Neuron (in vitro differentiated cells): ENCODE results near the gene SLC18A3.

Experiments used
- H2AFZ ChIP-seq: one replicate; pipeline ENCODE4 v1.6.1; 2013; ENCODE audit warnings: low read depth, mild to moderate bottlenecking, inconsistent platforms, low read length, moderate library complexity
- H3K27me3 ChIP-seq: one replicate; pipeline ENCODE4 v1.6.1; 2013; ENCODE audit warnings: low read length; ENCODE audit not compliant: insufficient read depth
- H3K36me3 ChIP-seq: one replicate; pipeline ENCODE4 v1.6.1; 2013; ENCODE audit warnings: low read length; ENCODE audit not compliant: insufficient read depth
- H3K4me1 ChIP-seq: one replicate; pipeline ENCODE4 v1.6.1; 2013; ENCODE audit warnings: low read length; ENCODE audit not compliant: insufficient read depth
- H3K4me3 ChIP-seq: 2 replicates; pipeline ENCODE4 v1.5.1; 2013; ENCODE audit warnings: mild to moderate bottlenecking, low read length, moderate library complexity
- H3K9me3 ChIP-seq: one replicate; pipeline ENCODE4 v1.6.1; 2013; ENCODE audit warnings: low read length

SLC18A3 gene

GRCh38 chr10:49610114-49610457, at the start of gene SLC18A3:
SLC18A3 (plus strand) TSS chr10:49610310; CDS start chr10:49610741, 431 bp downstream.
- no peaks in the 10 kb centered on the region for H3K36me3 ChIP-seq
- H3K4me3 ChIP-seq, result peak within 1 kb of the TSS; percentile 32
- peaks cover 84% of the 10 kb centered on the region for H3K27me3 ChIP-seq
- no peaks in the 10 kb centered on the region for H3K9me3 ChIP-seq
- peaks cover 13% of the 10 kb centered on the region for H3K4me1 ChIP-seq
- H2AFZ ChIP-seq, result peak within 1 kb of the TSS; percentile 42

- Histone ChIP-seq H3K9me3 (no peaks in the 10 kb centered on the region), H3K27me3 (peaks cover 12% of the 10 kb centered on the region), H3K4me3 (no peak overlapping the region), H2AFZ (no peak overlapping the region), H3K4me1 (peaks cover 4% of the 10 kb centered on the region), H3K36me3 (no peaks in the 10 kb centered on the region)
Observed at GRCh38 chr10:49560526-49560925, 49.6 kb upstream of the SLC18A3 start.

- H3K4me3 ChIP-seq, result no peak overlapping the region
- no peaks in the 10 kb centered on the region for H3K36me3 ChIP-seq
- H3K27me3 ChIP-seq, result peaks cover 12% of the 10 kb centered on the region
- no peak overlapping the region for H2AFZ ChIP-seq
- H3K4me1 ChIP-seq, result no peaks in the 10 kb centered on the region
- H3K9me3 ChIP-seq, result no peaks in the 10 kb centered on the region
Observed at GRCh38 chr10:49562893-49563292, 47.2 kb upstream of the SLC18A3 start.

- H3K4me3 ChIP-seq, result no peak overlapping the region
- no peaks in the 10 kb centered on the region for H3K4me1 ChIP-seq
- no peaks in the 10 kb centered on the region for H3K36me3 ChIP-seq
- no peaks in the 10 kb centered on the region for H3K9me3 ChIP-seq
- H2AFZ ChIP-seq, result no peak overlapping the region
- peaks cover 7% of the 10 kb centered on the region for H3K27me3 ChIP-seq
Observed at GRCh38 chr10:49564461-49565009, 45.6 kb upstream of the SLC18A3 start.

GRCh38 chr10:49567810-49568209, 42.3 kb upstream of the SLC18A3 start:
- Histone ChIP-seq H3K27me3 (peaks cover 10% of the 10 kb centered on the region), H3K4me3 (no peak overlapping the region), H3K4me1 (no peaks in the 10 kb centered on the region), H3K9me3 (no peaks in the 10 kb centered on the region), H2AFZ (no peak overlapping the region), H3K36me3 (no peaks in the 10 kb centered on the region)

GRCh38 chr10:49568235-49568634, 41.9 kb upstream of the SLC18A3 start:
- Histone ChIP-seq H3K27me3 (peaks cover 10% of the 10 kb centered on the region), H2AFZ (no peak overlapping the region), H3K9me3 (no peaks in the 10 kb centered on the region), H3K36me3 (no peaks in the 10 kb centered on the region), H3K4me3 (no peak overlapping the region), H3K4me1 (no peaks in the 10 kb centered on the region)

GRCh38 chr10:49569031-49569631, 41.0 kb upstream of the SLC18A3 start:
- Histone ChIP-seq H2AFZ (no peak overlapping the region), H3K4me1 (no peaks in the 10 kb centered on the region), H3K4me3 (no peak overlapping the region), H3K36me3 (no peaks in the 10 kb centered on the region), H3K9me3 (no peaks in the 10 kb centered on the region), H3K27me3 (peaks cover 10% of the 10 kb centered on the region)

GRCh38 chr10:49571388-49571787, 38.7 kb upstream of the SLC18A3 start:
- no peak overlapping the region for H3K4me3 ChIP-seq
- H3K9me3 ChIP-seq, result no peaks in the 10 kb centered on the region
- no peaks in the 10 kb centered on the region for H3K36me3 ChIP-seq
- H3K27me3 ChIP-seq, result peaks cover 10% of the 10 kb centered on the region
- no peaks in the 10 kb centered on the region for H3K4me1 ChIP-seq
- H2AFZ ChIP-seq, result no peak overlapping the region

- Histone ChIP-seq H3K27me3 (peaks cover 10% of the 10 kb centered on the region), H3K4me3 (no peak overlapping the region), H3K4me1 (no peaks in the 10 kb centered on the region), H3K9me3 (no peaks in the 10 kb centered on the region), H2AFZ (no peak overlapping the region), H3K36me3 (no peaks in the 10 kb centered on the region)
Observed at GRCh38 chr10:49572594-49573114, 37.5 kb upstream of the SLC18A3 start.

GRCh38 chr10:49575489-49576072, 34.5 kb upstream of the SLC18A3 start:
- H3K27me3 ChIP-seq, result peaks cover 5% of the 10 kb centered on the region
- no peak overlapping the region for H2AFZ ChIP-seq
- H3K4me1 ChIP-seq, result no peaks in the 10 kb centered on the region
- no peak overlapping the region for H3K4me3 ChIP-seq
- no peaks in the 10 kb centered on the region for H3K9me3 ChIP-seq
- H3K36me3 ChIP-seq, result no peaks in the 10 kb centered on the region

GRCh38 chr10:49577182-49577925, 32.8 kb upstream of the SLC18A3 start:
- Histone ChIP-seq H3K36me3 (no peaks in the 10 kb centered on the region), H3K4me1 (no peaks in the 10 kb centered on the region), H3K4me3 (no peak overlapping the region), H3K27me3 (no peaks in the 10 kb centered on the region), H3K9me3 (no peaks in the 10 kb centered on the region), H2AFZ (no peak overlapping the region)

GRCh38 chr10:49578392-49578791, 31.7 kb upstream of the SLC18A3 start:
- no peak overlapping the region for H2AFZ ChIP-seq
- no peak overlapping the region for H3K4me3 ChIP-seq
- H3K27me3 ChIP-seq, result no peaks in the 10 kb centered on the region
- no peaks in the 10 kb centered on the region for H3K9me3 ChIP-seq
- H3K36me3 ChIP-seq, result no peaks in the 10 kb centered on the region
- no peaks in the 10 kb centered on the region for H3K4me1 ChIP-seq

- Histone ChIP-seq H3K36me3 (no peaks in the 10 kb centered on the region), H3K4me3 (no peak overlapping the region), H3K9me3 (no peaks in the 10 kb centered on the region), H3K27me3 (no peaks in the 10 kb centered on the region), H2AFZ (no peak overlapping the region), H3K4me1 (no peaks in the 10 kb centered on the region)
Observed at GRCh38 chr10:49579621-49580020, 30.5 kb upstream of the SLC18A3 start.
